Sigmoid colon (tissue), 7 donors: ENCODE data around the gene MERTK. TPM values are rescaled to one million over a fixed set of nuclear protein-coding genes. Genes with fewer than 3 reads are reported as not detected.

Experiments used
- DNase-seq: peaks from one replicate; pipeline ENCODE4 v3.0.0-alpha.2; 2019
- H3K27ac ChIP-seq, 4 donors: fragments of 200-600 bp; sonication (generic); one replicate each; pipeline ENCODE4 v1.5.1; 2016 to 2019; ENCODE audit warnings: mild to moderate bottlenecking in 1 of 4
- H3K27me3 ChIP-seq, 3 donors: fragments of 200-600 bp; sonication (generic); one replicate each; pipeline ENCODE4 v1.5.1; 2019; ENCODE audit warnings: mild to moderate bottlenecking in 1 of 3
- H3K36me3 ChIP-seq, 4 donors: fragments of 200-600 bp; sonication (generic); one replicate each; pipeline ENCODE4 v1.5.1; 2016 to 2019
- H3K4me1 ChIP-seq, 4 donors: fragments of 200-600 bp; sonication (generic); one replicate each; pipeline ENCODE4 v1.5.1; 2017 to 2019
- H3K4me3 ChIP-seq, 4 donors: fragments of 200-600 bp; sonication (generic); one replicate each; pipeline ENCODE4 v1.5.1; 2017 to 2019; ENCODE audit warnings: mild to moderate bottlenecking in 2 of 4, moderate library complexity in 1 of 4
- H3K9me3 ChIP-seq, 4 donors: fragments of 200-600 bp in 3 of 4; sonication (generic) in 3 of 4; one replicate each; pipeline versions ENCODE4 v1.5.1 to v1.6.1; 2013 to 2019
- CTCF ChIP-seq, 4 experiments: fragments of 450-650 bp in 3 of 4; fragments of 200-600 bp in 1 of 4; IDR thresholded peaks; one replicate each; pipeline ENCODE4 v1.5.1; 2016 to 2019; ENCODE audit warnings: antibody characterized with exemption in 4 of 4, mild to moderate bottlenecking in 3 of 4, moderate library complexity in 2 of 4
- EP300 ChIP-seq, 4 donors: sonication (generic); formaldehyde crosslinking; IDR thresholded peaks; one replicate each; pipeline ENCODE4 v1.6.1; 2017; ENCODE audit warnings: antibody characterized with exemption in 4 of 4
- POLR2A ChIP-seq, 2 donors: fragments of 450-650 bp; IDR thresholded peaks; one replicate each; pipeline ENCODE4 v1.6.1; 2016; ENCODE audit warnings: antibody characterized with exemption in 2 of 2, mild to moderate bottlenecking in 2 of 2, moderate library complexity in 2 of 2
- POLR2AphosphoS5 ChIP-seq, 4 donors: sonication (generic); formaldehyde crosslinking; IDR thresholded peaks; one replicate each; pipeline ENCODE4 v1.6.1; 2017; ENCODE audit warnings: antibody characterized with exemption in 4 of 4
- WGBS, 2 donors: extraction: QIAGEN DNeasy Blood & Tissue Kit; methylation state at CpG; one replicate each; pipeline ENCODE4 v1.1.7; 2013; 5-methylcytosine and 5-hydroxymethylcytosine counted together
- intact Hi-C: fragments of 100-400 bp; cut with DNase I; formaldehyde crosslinking; loops from one replicate; pipeline ENCODE4 v1.15.1; 2023
- polyA plus RNA-seq, 3 donors: library from polyadenylated mRNA; stranded (reverse); fragments of 200-250 nt; gene quantifications; one replicate each; pipeline ENCODE4 v1.2.3, GENCODE V29; 2013
- total RNA-seq, 4 donors: library from RNA; depleted of rRNA; stranded (reverse); fragments of >200 nt; gene quantifications; one replicate each; pipeline ENCODE4 v1.1.0, GENCODE V29; 2016
- donor health status: healthy with polysubstance abuse.
- donor health status: Bipolar disorder and iron deficiency.
- donor health status: healthy.

The MERTK gene
- total and polyA plus RNA-seq, 7 donors = 2.4 to 31.6 (median 14.4) TPM

GRCh38 chr2:111984213-111984604 is 85.8 kb downstream of the MERTK start:
- TF ChIP-seq CTCF (IDR thresholded peaks at IDR 0.05) = no peak
- no peak for TF ChIP-seq EP300 (IDR thresholded peaks at IDR 0.05)
- TF ChIP-seq POLR2A (IDR thresholded peaks at IDR 0.05) = no peak
- TF ChIP-seq POLR2AphosphoS5 (IDR thresholded peaks at IDR 0.05) = no peak
- Histone ChIP-seq H3K4me1 (no peaks in the 10 kb centered on the region), H3K27ac (no peak overlapping the region), H3K36me3 (peaks cover 0 to 38% (median 9%) of the 10 kb centered on the region in 4 donors), H3K9me3 (no peaks in the 10 kb centered on the region), H3K4me3 (no peak overlapping the region), H3K27me3 (no peaks in the 10 kb centered on the region)
- DNase-seq = no peak
- 92 to 93% methylated on average over 4 of the region's 4 CpGs for WGBS, 2 donors
- intact Hi-C loops = no loop called here

DNA sequence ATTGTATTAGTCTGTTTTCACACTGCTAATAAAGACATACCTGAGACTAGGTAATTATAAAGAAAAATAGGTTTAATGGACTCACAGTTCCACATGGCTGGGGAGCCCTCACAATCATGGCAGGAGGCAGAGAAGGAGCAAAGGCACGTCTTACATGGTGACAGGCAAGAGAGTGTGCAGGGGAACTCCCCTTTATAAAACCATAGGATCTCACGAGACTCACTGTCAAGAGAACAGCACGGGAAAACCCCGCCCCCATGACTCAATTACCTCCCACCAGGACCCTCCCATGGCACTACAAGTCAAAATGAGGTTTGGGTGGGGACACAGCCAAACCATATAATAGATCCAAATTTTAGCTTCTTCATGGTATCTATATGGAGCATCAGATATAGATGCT is 87.1 kb downstream of the MERTK start:
- intact Hi-C loops = no loop called here
- no peak for DNase-seq
- no peak for TF ChIP-seq POLR2AphosphoS5 (IDR thresholded peaks at IDR 0.05)
- TF ChIP-seq POLR2A (IDR thresholded peaks at IDR 0.05) = no peak
- TF ChIP-seq EP300 (IDR thresholded peaks at IDR 0.05) = no peak
- no peak for TF ChIP-seq CTCF (IDR thresholded peaks at IDR 0.05)
- Histone ChIP-seq H3K27me3 (no peaks in the 10 kb centered on the region), H3K9me3 (no peaks in the 10 kb centered on the region), H3K4me1 (no peaks in the 10 kb centered on the region), H3K36me3 (peaks cover 0 to 44% (median 9%) of the 10 kb centered on the region in 4 donors), H3K27ac (no peak overlapping the region), H3K4me3 (no peak overlapping the region)
- 78 to 88% methylated on average over 4 of the region's 4 CpGs for WGBS, 2 donors

DNA sequence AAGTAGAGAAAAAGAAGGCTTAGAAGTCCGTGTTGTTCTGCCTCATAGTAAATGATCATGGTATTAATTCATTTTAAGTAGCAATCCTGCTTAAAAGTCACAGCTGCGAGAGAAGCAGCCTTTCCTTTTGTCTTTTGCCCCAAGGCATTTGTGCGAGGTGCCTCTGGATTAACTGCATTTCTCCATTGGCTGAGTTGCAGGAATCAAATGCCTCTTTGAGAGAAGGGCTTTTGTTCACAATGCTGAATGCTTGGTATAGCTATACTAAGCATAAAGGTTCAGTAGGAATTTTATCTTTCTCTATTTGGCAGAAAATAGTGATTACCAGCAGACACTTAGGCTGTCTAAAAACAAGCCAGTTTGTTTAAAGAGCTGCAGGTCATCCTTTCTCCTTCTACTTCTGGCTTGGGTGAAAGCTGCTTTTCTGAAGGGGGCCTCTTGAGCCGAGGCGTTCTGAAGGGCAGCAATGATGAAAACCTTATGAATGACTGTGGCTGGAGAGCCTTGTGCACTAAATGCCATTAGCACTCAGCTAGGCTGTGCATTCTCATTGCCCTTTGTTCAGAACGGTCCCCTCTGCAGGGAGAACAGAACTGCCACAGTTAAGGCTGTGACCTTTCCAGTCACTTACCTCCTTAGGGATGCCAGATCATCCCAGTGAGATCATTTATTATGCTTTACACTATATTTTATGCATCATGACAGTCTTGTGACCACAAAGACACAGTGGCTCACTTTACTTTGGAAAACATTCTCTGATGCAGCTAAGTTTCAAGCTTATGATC is 87.9 kb downstream of the MERTK start:
- H3K4me1 ChIP-seq = no peaks in the 10 kb centered on the region
- H3K27me3 ChIP-seq = no peaks in the 10 kb centered on the region
- DNase-seq = no peak
- 51 to 66% methylated on average over 6 of the region's 6 CpGs for WGBS, 2 donors
- TF ChIP-seq POLR2A (IDR thresholded peaks at IDR 0.05) (no peak), CTCF (IDR thresholded peaks at IDR 0.05) (no peak), POLR2AphosphoS5 (IDR thresholded peaks at IDR 0.05) (no peak), EP300 (IDR thresholded peaks at IDR 0.05) (no peak)
- intact Hi-C loops = no loop called here
- no peaks in the 10 kb centered on the region for H3K9me3 ChIP-seq
- no peak overlapping the region for H3K27ac ChIP-seq
- peaks cover 0 to 44% (median 9%) of the 10 kb centered on the region in 4 donors for H3K36me3 ChIP-seq
- H3K4me3 ChIP-seq = no peak overlapping the region

DNA sequence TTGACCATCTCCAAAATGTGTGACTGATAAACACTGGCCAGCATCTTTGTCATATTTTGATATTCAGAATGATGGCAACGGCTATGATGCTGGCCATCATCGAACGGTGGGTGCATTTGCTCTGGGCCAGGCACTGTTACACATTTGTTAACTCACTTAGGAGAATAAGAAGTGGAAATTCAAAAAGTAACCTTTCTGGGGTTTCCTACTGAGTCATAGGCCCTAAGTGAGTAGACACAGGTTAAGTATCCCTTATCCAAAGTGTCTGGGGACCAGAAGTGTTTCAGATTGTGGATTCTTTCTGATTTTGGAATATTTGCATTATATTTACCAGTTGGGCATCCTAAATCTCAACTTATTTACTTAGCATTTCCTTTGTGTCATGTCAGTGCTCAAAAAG is 92.0 kb downstream of the MERTK start:
- 79 to 94% methylated on average over 3 of the region's 3 CpGs for WGBS, 2 donors

More for the DNA sequence above, 92.0 kb downstream of the MERTK start:
- DNase-seq = no peak
- H3K9me3 ChIP-seq = no peaks in the 10 kb centered on the region
- intact Hi-C loops = no loop called here
- TF ChIP-seq POLR2AphosphoS5 (IDR thresholded peaks at IDR 0.05) (no peak), POLR2A (IDR thresholded peaks at IDR 0.05) (no peak), CTCF (IDR thresholded peaks at IDR 0.05) (no peak)
- no peaks in the 10 kb centered on the region for H3K4me1 ChIP-seq
- no peak overlapping the region for H3K4me3 ChIP-seq
- no peak overlapping the region for H3K27ac ChIP-seq
- H3K27me3 ChIP-seq = no peaks in the 10 kb centered on the region
- H3K36me3 ChIP-seq = peaks cover 0 to 34% (median 0%) of the 10 kb centered on the region in 4 donors
